Endometrial microvascular endothelial cells (primary cell): ENCODE data around the gene PPP1R7. TPM values are rescaled to one million over a fixed set of nuclear protein-coding genes. Genes with fewer than 3 reads are reported as not detected.

Experiments used
- total RNA-seq: library from RNA; depleted of rRNA; stranded (reverse); fragments of >200 nt; gene quantifications from one replicate; pipeline ENCODE4 v1.2.3, GENCODE V29; 2015; ENCODE audit errors: inconsistent ontology term

Gene PPP1R7
- total RNA-seq, 1 donor from 2014 or later = 83.4 TPM

Other genes with a start within 250 kb of the PPP1R7 start
- gene CROCC2, start 244.1 kb upstream of the PPP1R7 start, total RNA-seq = not detected
- gene SNED1, start 151.8 kb upstream of the PPP1R7 start, total RNA-seq = 15.0 TPM
- gene MTERF4, start 48.2 kb upstream of the PPP1R7 start, total RNA-seq = 37.3 TPM
- 4.1 TPM for gene PASK, start 995 bp upstream of the PPP1R7 start, total RNA-seq
- 0.19 TPM for gene ANO7, start 38.2 kb downstream of the PPP1R7 start, total RNA-seq
- 354 TPM for gene HDLBP, start 165.2 kb downstream of the PPP1R7 start, total RNA-seq
- gene SEPTIN2, start 165.5 kb downstream of the PPP1R7 start, total RNA-seq = 384 TPM
- gene FARP2, start 205.8 kb downstream of the PPP1R7 start, total RNA-seq = 58.1 TPM